Measurements from ENCODE around the gene THSD8. TPM values are rescaled to one million over a fixed set of nuclear protein-coding genes. Genes with fewer than 3 reads are reported as not detected.

The THSD8 gene
- total RNA-seq: 1 to 10 TPM in 5 of 6 donors, under 1 TPM in 1; 0.90 to 3.9 (median 2.1) TPM
- 1 to 10 TPM; 1.3 to 2.0 TPM for polyA plus RNA-seq

GRCh38 chr19:12801466-12802266 is at the start of gene THSD8, which contains the start of gene PRDX2:
THSD8 (plus strand) TSS chr19:12802069; CDS start chr19:12802072, 3 bp downstream.
PRDX2 (minus strand) TSS chr19:12801800; CDS start chr19:12801261, 539 bp downstream.
- H3K27ac ChIP-seq: peak within 1 kb of the TSS; percentile 29 to 70 (median 63)
- ATAC-seq (peak; percentile 90 to 92 (median 90)), DNase-seq (peak; percentile 76 to 96 (median 88)), FAIRE-seq (no peak)
- intact Hi-C loops (cut with DNase I): loop anchor here in 1 of 3 donors (5.0 kb wide), 1 partner anchor 34 kb away; no protein-coding TSS in a partner anchor
- peaks cover 0 to 8% (median 5%) of the 10 kb centered on the region in 3 donors for H3K4me1 ChIP-seq
- 0 to 1% methylated on average over 65 to 78 of the region's 78 CpGs for WGBS, 2 donors
- H3K36me3 ChIP-seq: peaks cover 0 to 11% (median 0%) of the 10 kb centered on the region in 3 donors
- H3K9me3 ChIP-seq: no peaks in the 10 kb centered on the region
- H3K27me3 ChIP-seq: no peaks in the 10 kb centered on the region
- TF ChIP-seq CTCF (IDR thresholded peaks at IDR 0.05): no peak
- peak within 1 kb of the TSS; percentile 64 to 89 (median 82) for H3K4me3 ChIP-seq

DNA sequence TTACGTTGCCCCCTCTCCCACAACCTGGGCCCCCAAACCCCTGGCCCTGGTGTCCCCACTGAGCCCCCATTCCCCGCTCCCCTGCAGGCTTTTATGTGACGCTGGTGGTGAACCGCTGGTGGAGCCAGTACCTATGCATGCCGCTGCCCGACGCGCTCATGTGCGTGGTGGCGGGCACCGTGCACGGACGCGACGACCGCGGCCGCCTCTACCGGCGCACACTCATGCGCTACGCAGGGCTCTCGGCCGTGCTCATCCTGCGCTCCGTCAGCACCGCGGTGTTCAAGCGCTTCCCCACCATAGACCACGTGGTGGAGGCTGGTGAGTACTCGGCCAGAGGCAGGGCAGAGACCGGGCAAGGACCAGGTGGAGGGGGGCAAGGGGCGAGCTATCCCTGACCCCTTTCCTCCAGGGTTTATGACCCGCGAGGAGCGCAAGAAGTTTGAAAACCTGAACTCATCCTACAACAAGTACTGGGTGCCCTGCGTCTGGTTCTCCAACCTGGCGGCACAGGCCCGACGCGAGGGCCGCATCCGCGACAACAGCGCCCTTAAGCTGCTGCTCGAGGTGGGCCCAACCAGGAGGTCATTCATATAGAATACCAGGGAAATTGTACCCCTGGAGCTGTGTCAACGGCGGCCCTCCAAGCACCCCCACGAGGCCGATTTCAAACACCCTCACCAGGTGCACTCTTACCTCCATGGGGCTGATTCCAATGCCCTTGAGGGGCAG is 47.2 kb upstream of the THSD8 start:
- Histone ChIP-seq H3K36me3 (no peaks in the 10 kb centered on the region), H3K4me3 (no peak overlapping the region), H3K4me1 (no peaks in the 10 kb centered on the region), H3K9me3 (no peaks in the 10 kb centered on the region), H3K27me3 (no peaks in the 10 kb centered on the region), H3K27ac (no peak overlapping the region)
- TF ChIP-seq CTCF (IDR thresholded peaks at IDR 0.05): no peak
- WGBS, 2 donors: 51 to 55% methylated on average over 50 of the region's 50 CpGs
- FAIRE-seq (no peak), DNase-seq (no peak), ATAC-seq (no peak)
- intact Hi-C loops (cut with DNase I): loop anchor here in 1 of 3 donors (10.0 kb wide), 1 partner anchor 90 kb away; no protein-coding TSS in a partner anchor

GRCh38 chr19:12756150-12756883 is 45.6 kb upstream of the THSD8 start:
- Histone ChIP-seq H3K36me3 (no peaks in the 10 kb centered on the region), H3K4me3 (no peak overlapping the region), H3K27me3 (no peaks in the 10 kb centered on the region), H3K4me1 (no peaks in the 10 kb centered on the region), H3K9me3 (no peaks in the 10 kb centered on the region), H3K27ac (no peak overlapping the region)
- 66 to 69% methylated on average over 19 of the region's 19 CpGs for WGBS, 2 donors
- FAIRE-seq: no peak
- intact Hi-C loops (cut with DNase I): loop anchor here in 1 of 3 donors (10.0 kb wide), 1 partner anchor 88 kb away; no protein-coding TSS in a partner anchor
- no peak for TF ChIP-seq CTCF (IDR thresholded peaks at IDR 0.05)
- no peak for ATAC-seq
- DNase-seq: no peak

- no peaks in the 10 kb centered on the region for H3K9me3 ChIP-seq
- FAIRE-seq: no peak
- DNase-seq: peak; percentile 53 to 88 (median 78)
- TF ChIP-seq CTCF (IDR thresholded peaks at IDR 0.05): peak; percentile 81 to 96 (median 92)
- peaks cover 0 to 2% (median 0%) of the 10 kb centered on the region in 3 donors for H3K36me3 ChIP-seq
- no peaks in the 10 kb centered on the region for H3K27me3 ChIP-seq
- H3K27ac ChIP-seq: no peak overlapping the region
- ATAC-seq: peak; percentile 86 to 91 (median 90)
- intact Hi-C loops (cut with DNase I): loop anchor here in 1 of 3 donors (10.0 kb wide), 1 partner anchor 87 kb away; no protein-coding TSS in a partner anchor
- peak overlapping the region in 3 of 4 donors; percentile 1 to 38 (median 23) for H3K4me3 ChIP-seq
- no peaks in the 10 kb centered on the region for H3K4me1 ChIP-seq
- 3 to 4% methylated on average over 47 to 60 of the region's 60 CpGs for WGBS, 2 donors
These were observed 44.2 kb upstream of the THSD8 start for GRCh38 chr19:12757544-12758274.
